ENCODE data around the gene TTC14.

Gene TTC14

DNA sequence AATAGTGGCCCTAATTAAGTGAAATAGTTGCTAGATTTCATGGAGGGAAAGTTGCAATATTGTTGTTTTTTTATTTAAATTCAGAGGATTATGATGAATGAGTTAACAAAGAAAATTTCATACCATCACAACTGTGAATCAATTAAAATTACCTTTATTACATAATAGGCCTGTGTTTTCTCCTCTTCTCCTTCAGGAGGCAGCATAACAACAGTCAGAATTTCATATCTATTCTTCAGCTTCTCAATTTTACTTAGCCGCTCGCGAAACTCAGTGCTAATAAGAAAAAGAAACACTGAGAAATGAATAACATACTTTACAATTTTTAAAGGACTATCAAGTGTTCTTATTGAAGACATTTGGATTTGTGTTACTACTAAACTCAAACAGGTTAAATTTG, 29.4 kb downstream of the TTC14 start:
- no peak for DNase-seq (ENCODE audit: low read depth)

DNA sequence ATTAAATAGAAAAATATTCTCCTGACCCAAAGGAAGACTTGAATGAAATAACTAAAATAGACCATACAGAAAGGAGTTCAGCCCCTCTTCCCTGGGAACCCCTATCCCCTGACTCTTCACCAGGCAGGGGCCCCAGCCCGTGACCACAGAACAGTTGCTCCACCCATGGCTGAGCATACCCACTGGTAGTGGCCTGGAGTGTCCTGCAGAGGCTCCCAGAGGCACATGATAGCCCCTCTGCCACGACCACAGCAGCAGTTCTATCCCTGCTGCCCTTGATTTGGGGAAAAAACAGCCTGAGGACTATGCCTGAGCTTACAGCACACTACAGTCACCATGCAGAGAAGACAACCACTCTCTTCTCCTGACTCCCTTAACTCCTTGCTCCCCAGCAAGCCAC, 31.8 kb downstream of the TTC14 start:
- DNase-seq (ENCODE audit: low read depth), result no peak

GRCh38 chr3:180640987-180641386, 39.0 kb downstream of the TTC14 start:
- DNase-seq (ENCODE audit: low read depth), result no peak

DNA sequence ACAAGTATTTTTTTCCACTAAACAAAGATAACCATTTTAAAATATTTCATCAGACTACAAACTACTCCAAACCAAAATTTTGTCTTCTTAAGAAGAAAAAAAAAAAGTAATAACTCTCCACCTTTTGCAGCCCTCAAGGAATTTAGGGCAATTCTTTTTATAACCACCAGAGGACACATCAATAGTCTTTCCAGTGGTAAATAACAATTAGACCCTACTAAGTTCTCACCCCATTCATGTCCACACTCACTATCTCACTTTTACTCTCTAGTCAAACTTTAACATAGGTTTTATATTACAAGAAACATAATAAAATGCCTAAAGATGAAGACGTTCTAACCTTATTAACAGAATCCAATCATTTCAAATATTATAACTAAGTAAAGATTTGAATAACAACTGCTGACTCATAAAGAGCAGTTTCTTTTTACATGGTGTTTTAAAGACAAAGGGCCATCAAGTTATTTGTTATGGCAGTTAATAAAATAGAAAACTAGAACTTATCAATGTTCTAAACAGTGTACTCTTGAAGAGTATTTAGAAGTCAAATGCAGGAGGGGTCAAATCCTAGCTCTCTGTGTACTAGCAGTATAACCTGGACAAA, 44.3 kb downstream of the TTC14 start:
- DNase-seq (ENCODE audit: low read depth), result no peak

DNA sequence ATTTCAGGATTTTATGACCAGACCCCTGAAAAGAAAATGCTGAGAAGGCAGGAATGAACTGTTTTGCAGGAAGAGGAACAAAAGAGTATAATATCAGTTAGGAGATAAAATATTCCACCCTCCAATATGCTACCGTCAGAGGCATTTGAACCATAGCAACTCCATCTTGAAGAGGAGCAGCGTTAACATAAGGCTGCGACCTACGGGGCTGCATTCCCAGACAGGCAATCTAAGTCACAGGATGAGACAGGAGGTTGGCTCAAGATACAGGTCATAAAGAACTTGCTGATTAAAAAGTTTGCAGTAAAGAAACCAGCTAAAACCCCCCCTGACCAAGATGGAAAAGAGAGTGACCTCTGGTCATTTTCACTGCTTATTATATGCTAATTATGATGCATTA, 54.4 kb downstream of the TTC14 start:
- DNase-seq (ENCODE audit: low read depth), result no peak

DNA sequence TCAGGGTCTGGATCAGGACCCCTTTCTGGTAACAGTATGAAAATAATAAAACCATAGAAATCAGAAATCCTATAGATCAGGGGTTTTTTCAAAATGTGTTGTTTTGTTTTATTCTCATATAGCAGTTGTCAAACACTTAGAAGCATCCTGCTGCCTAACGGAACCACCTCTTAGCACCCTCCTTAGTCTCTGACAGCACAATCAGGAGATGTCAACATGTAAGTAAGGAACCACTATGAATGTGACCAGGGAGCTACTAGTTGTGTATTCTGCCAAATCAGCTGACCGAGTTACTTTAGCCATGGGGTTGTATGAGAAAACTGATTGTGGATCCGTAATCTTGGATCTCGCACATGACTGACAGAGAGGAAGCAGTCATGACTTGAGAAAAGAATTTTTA, 55.1 kb downstream of the TTC14 start:
- no peak for DNase-seq (ENCODE audit: low read depth)
